ENCODE measurements around the gene MARCHF9. TPM values are rescaled to one million over a fixed set of nuclear protein-coding genes. Genes with fewer than 3 reads are reported as not detected.

MARCHF9 gene
- polyA plus RNA-seq, 1 of the 3 experiments (the other 2 are of a cell fraction): 24.2 TPM

- TF ChIP-seq GABPA (IDR thresholded peaks at IDR 0.05; ENCODE audit: low read depth) (no peak), SIN3A (IDR thresholded peaks at IDR 0.05; ENCODE audit: borderline replicate concordance, low read depth, low read length) (no peak), REST (IDR thresholded peaks at IDR 0.05; ENCODE audit: low read depth, low read length) (peak; percentile 82; the same call in 1 of the 2 replicates), RAD21 (IDR thresholded peaks at IDR 0.05; ENCODE audit: low read length) (no peak), GATA2 (CRISPR knock-in tag; IDR thresholded peaks at IDR 0.05) (no peak), FOXM1 (IDR thresholded peaks at IDR 0.05; ENCODE audit: low read depth) (no peak), RCOR1 (IDR thresholded peaks at IDR 0.05; ENCODE audit: low read length) (no peak), TCF12 (IDR thresholded peaks at IDR 0.05) (no peak)
- Histone ChIP-seq H3K9me2 (no peaks in the 10 kb centered on the region), H3K4me2 (no peak overlapping the region), H3K27ac (ENCODE audit: low read depth in 2 of 2, low read length in 1 of 2) (no peak overlapping the region), H3K9ac (no peak overlapping the region), H3K4me3 (ENCODE audit: low read depth in 2 of 2, low read length in 1 of 2) (no peak overlapping the region), H3K9me3 (no peaks in the 10 kb centered on the region), H3K4me1 (ENCODE audit: control insufficient read depth in 1 of 2, insufficient read depth in 2 of 2, low read depth in 1 of 2, low read length in 1 of 2) (peaks cover 0 to 8% of the 10 kb centered on the region in 2 experiments; a peak in 1 of 4 replicates), H3K27me3 (ENCODE audit: insufficient read depth) (no peaks in the 10 kb centered on the region), H3F3A (replicated peaks; ENCODE audit: insufficient read depth) (peaks cover 18% of the 10 kb centered on the region), H4K20me1 (ENCODE audit: insufficient read depth) (no peaks in the 10 kb centered on the region), H2AFZ (ENCODE audit: low read depth) (no peak overlapping the region), H3K36me3 (replicated peaks in 1 of 2; ENCODE audit: control insufficient read depth in 1 of 2, insufficient read depth in 2 of 2, low read length in 1 of 2) (peaks cover 3 to 15% of the 10 kb centered on the region in 2 experiments), H3K79me2 (ENCODE audit: insufficient read depth) (no peaks in the 10 kb centered on the region)
- no peak for DNase-seq
- 94% methylated on average over 16 of the region's 21 CpGs for WGBS (ENCODE audit: low lambda C conversion rate)
- POLR2A ChIA-PET: no interaction called here
- CTCF ChIA-PET: interaction anchor here (3.1 to 9.4 kb wide), 2 partner anchors 8 to 145 kb away, joined by 9 to 133 read pairs; partner anchors contain the start of gene AGAP2
Observed at GRCh38 chr12:57727758-57728395, 27.0 kb upstream of the MARCHF9 start.

DNA sequence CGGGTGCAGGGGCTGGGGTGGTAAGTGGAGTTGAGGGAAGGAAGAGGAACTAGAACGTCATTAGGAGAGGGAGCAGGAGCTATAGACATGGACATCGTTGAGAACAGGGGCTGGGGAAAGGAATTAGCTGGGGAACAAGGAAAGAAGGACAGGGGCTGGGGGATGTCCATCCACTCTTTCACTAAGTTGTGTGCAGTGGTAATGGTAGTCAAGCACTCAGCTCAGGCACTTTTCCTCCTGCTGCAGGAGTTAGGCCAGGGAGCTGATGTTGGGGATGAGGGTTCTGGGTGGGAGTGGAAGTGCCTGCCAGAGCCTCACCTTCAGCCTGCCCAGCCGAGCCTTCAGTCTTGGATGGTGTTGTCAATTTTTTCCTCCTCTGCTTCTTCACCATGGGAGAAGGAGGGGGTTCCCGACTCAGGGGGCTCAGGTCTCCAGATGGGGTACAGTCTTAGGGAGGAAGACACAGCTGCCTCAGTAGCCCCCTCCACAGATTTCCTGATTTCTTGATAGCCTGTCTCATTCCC is 25.5 kb upstream of the MARCHF9 start:
- Histone ChIP-seq H3K9ac (no peak overlapping the region), H3K4me3 (ENCODE audit: low read depth in 2 of 2, low read length in 1 of 2) (no peak overlapping the region), H4K20me1 (ENCODE audit: insufficient read depth) (no peaks in the 10 kb centered on the region), H3K36me3 (replicated peaks in 1 of 2; ENCODE audit: control insufficient read depth in 1 of 2, insufficient read depth in 2 of 2, low read length in 1 of 2) (peaks cover 3 to 17% of the 10 kb centered on the region in 2 experiments), H3K9me3 (no peaks in the 10 kb centered on the region), H3K27me3 (ENCODE audit: insufficient read depth) (no peaks in the 10 kb centered on the region), H3K4me1 (ENCODE audit: control insufficient read depth in 1 of 2, insufficient read depth in 2 of 2, low read depth in 1 of 2, low read length in 1 of 2) (peaks cover 0 to 8% of the 10 kb centered on the region in 2 experiments; a peak in 1 of 4 replicates), H3K9me2 (no peaks in the 10 kb centered on the region), H3K27ac (ENCODE audit: low read depth in 2 of 2, low read length in 1 of 2) (no peak overlapping the region), H3F3A (replicated peaks; ENCODE audit: insufficient read depth) (peaks cover 15% of the 10 kb centered on the region), H3K4me2 (no peak overlapping the region), H3K79me2 (ENCODE audit: insufficient read depth) (no peaks in the 10 kb centered on the region), H2AFZ (ENCODE audit: low read depth) (no peak overlapping the region)
- ChIA-PET CTCF (interaction anchor here (0.6 to 0.9 kb wide), 2 partner anchors 96 to 126 kb away, joined by 3 to 4 read pairs; partner anchors contain the start of gene B4GALNT1), POLR2A (interaction anchor here (0.8 kb wide), 1 partner anchor 15 kb away, joined by 3 read pairs; no protein-coding TSS in a partner anchor)
- DNase-seq: no peak
- WGBS (ENCODE audit: low lambda C conversion rate): 71% methylated on average over 5 of the region's 5 CpGs
- no peak for TF ChIP-seq CTCF (IDR thresholded peaks at IDR 0.05)
- no peak for TF ChIP-seq MEF2A (IDR thresholded peaks at IDR 0.05; ENCODE audit: borderline replicate concordance, low read depth)
- TF ChIP-seq FOSL2 (IDR thresholded peaks at IDR 0.05; ENCODE audit: borderline replicate concordance, low read depth): no peak
- no peak for TF ChIP-seq NRF1 (IDR thresholded peaks at IDR 0.05; ENCODE audit: low read depth, low read length)
- TF ChIP-seq USF2 (IDR thresholded peaks at IDR 0.05; ENCODE audit: borderline replicate concordance, low read depth, low read length): no peak
- TF ChIP-seq RAD21 (IDR thresholded peaks at IDR 0.05; ENCODE audit: low read length): no peak
- TF ChIP-seq PBX3 (IDR thresholded peaks at IDR 0.05): no peak
- no peak for TF ChIP-seq FOXM1 (IDR thresholded peaks at IDR 0.05; ENCODE audit: low read depth)
- TF ChIP-seq EZH2phosphoT487 (IDR thresholded peaks at IDR 0.05; ENCODE audit: borderline replicate concordance, low read depth): no peak
- TF ChIP-seq EP300 (IDR thresholded peaks at IDR 0.05; ENCODE audit: borderline replicate concordance in 1 of 2, low read depth in 1 of 2, low read length in 1 of 2): no peak

All from SK-N-SH (cell line).